Fibroblast of pulmonary artery (primary cell): ENCODE results near the gene GPR137.

Experiments used
- DNase-seq: peaks from one replicate; pipeline ENCODE4 v3.0.0-alpha.2; 2010; ENCODE audit warnings: low read depth
- H3K4me3 ChIP-seq: replicated peaks from 2 replicates; pipeline ENCODE4 v1.5.1; 2011; ENCODE audit warnings: low read depth, mild to moderate bottlenecking, control low read depth, low read length, moderate library complexity
- TF ChIP-seq, protein P1 (sequence below): IDR thresholded peaks from 2 replicates; pipeline ENCODE4 v1.5.1; 2011; ENCODE audit warnings: mild to moderate bottlenecking, control low read depth, low read length, inconsistent platforms; ENCODE audit errors: missing control alignments

Gene GPR137, protein sequence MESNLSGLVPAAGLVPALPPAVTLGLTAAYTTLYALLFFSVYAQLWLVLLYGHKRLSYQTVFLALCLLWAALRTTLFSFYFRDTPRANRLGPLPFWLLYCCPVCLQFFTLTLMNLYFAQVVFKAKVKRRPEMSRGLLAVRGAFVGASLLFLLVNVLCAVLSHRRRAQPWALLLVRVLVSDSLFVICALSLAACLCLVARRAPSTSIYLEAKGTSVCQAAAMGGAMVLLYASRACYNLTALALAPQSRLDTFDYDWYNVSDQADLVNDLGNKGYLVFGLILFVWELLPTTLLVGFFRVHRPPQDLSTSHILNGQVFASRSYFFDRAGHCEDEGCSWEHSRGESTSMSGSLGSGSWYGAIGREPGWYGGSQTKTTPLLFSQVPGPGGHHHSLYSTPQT

DNA sequence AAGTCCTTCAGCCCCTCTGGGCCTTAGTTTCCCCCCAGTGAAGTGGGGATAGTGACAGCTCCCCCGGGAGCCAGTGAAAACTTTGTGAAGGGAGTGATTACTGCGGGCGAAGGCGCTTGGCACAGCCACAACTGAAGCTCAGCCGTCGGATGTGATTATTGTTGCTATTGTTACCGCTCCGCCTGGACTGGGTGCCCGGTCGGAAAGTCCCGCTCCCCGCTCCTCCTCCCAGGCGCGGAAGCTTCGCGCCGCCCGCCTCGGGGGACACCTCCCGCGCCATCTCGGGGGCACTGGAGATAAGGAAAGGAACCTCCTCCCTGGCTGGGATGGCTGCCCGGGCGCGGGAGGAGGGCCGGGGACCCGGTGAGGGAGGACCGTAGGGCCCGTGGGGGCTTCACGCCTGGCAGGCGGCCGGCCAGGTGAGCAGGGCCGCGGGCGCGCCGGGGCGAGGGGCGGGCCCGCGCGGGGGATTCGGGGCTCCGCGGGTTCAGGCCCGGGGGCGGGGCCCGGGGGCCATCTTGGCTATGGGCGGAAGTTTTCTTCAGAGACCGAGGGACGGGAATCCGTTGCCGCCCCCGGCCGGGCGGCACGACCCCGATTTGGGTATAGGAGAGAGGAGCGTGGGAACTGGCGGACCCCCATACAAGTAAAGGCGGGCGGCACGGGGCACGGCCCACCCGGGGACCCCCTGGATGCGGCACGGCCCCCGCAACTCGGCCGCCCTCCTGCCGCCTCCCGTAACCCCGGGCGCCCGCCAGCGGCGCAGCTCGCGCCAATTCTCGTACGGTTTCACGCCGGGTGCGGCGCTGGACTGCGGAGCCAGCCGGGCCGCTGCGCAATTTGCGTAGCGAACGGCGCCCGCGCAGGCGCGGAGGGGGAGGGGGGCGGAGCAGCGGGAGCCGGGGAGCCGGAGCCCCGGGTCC, at the start of gene GPR137:
TSS of gene GPR137 (plus strand) at position 887 of the 923 bp plus-strand sequence. CDS start 677 bp downstream, outside the sequence.
- peak; percentile 64 for DNase-seq
- H3K4me3 ChIP-seq, result peak within 1 kb of the TSS; percentile 75
- TF ChIP-seq, protein P1, sequence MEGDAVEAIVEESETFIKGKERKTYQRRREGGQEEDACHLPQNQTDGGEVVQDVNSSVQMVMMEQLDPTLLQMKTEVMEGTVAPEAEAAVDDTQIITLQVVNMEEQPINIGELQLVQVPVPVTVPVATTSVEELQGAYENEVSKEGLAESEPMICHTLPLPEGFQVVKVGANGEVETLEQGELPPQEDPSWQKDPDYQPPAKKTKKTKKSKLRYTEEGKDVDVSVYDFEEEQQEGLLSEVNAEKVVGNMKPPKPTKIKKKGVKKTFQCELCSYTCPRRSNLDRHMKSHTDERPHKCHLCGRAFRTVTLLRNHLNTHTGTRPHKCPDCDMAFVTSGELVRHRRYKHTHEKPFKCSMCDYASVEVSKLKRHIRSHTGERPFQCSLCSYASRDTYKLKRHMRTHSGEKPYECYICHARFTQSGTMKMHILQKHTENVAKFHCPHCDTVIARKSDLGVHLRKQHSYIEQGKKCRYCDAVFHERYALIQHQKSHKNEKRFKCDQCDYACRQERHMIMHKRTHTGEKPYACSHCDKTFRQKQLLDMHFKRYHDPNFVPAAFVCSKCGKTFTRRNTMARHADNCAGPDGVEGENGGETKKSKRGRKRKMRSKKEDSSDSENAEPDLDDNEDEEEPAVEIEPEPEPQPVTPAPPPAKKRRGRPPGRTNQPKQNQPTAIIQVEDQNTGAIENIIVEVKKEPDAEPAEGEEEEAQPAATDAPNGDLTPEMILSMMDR, result no peak

DNA sequence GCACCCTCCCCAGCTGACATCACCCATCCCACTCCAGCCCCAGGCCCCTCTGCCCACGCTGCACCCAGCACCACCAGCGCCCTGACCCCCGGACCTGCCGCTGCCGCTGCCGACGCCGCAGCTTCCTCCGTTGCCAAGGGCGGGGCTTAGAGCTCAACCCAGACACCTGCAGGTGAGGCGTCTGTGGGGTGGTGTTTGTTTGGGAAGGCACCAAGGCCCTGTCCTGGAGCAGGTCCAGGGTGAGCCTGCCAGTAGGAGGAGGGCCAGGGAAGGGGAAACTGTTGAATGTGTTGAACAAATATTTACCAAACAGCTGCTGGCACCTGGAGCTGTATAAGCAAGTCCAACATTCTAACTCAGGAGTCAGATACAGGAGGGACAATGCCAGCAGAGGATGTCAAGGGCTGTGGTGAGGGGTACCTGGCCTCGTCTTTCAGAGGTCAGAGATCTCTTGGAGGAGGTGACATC, 48.1 kb upstream of the GPR137 start:
- TF ChIP-seq, protein P1, result no peak
- no peak overlapping the region for H3K4me3 ChIP-seq

DNA sequence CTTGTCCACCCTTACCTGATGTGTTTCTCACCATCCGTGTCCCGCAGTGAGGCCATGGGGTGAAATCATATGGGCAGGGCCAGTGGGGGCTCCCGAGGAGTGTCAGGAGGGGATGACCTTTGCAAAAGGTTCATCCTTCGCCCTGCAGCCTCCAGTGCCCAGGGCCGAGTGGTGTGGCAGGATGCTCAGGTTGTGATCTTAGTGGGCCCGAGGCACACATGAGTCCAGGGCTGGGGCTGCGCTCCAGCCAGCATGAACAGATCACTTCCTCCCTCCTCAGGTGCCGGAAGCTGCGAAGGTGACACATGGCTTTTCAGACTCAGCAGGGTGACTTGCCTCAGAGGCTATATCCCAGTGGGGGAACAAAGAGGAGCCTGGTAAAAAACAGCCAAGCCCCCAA, 47.6 kb upstream of the GPR137 start:
- no peak for DNase-seq
- H3K4me3 ChIP-seq, result no peak overlapping the region
- TF ChIP-seq, protein P1, result no peak

More for the DNA sequence above, 48.1 kb upstream of the GPR137 start:
- DNase-seq, result no peak

DNA sequence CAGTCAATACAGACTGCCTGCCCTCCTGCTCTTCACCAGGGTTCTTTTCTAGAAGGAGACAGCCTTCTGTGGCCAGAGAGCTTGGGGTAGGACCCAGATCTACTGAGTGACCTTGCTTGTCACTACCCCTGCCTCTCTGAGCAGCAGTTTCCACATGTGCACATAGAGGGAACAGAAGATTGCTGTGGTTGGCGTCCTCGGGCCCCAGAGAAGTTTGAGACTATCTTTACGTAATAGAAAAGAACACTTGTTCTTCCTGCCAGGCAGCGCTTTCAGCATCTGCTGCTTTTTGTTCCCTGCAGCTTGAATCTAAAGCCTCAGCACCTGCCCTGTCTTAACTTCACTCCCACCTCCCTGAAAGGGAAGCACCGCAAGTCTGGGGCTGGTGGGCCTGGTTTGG, 46.6 kb upstream of the GPR137 start:
- H3K4me3 ChIP-seq, result no peak overlapping the region
- DNase-seq, result no peak
- TF ChIP-seq, protein P1, result no peak

DNA sequence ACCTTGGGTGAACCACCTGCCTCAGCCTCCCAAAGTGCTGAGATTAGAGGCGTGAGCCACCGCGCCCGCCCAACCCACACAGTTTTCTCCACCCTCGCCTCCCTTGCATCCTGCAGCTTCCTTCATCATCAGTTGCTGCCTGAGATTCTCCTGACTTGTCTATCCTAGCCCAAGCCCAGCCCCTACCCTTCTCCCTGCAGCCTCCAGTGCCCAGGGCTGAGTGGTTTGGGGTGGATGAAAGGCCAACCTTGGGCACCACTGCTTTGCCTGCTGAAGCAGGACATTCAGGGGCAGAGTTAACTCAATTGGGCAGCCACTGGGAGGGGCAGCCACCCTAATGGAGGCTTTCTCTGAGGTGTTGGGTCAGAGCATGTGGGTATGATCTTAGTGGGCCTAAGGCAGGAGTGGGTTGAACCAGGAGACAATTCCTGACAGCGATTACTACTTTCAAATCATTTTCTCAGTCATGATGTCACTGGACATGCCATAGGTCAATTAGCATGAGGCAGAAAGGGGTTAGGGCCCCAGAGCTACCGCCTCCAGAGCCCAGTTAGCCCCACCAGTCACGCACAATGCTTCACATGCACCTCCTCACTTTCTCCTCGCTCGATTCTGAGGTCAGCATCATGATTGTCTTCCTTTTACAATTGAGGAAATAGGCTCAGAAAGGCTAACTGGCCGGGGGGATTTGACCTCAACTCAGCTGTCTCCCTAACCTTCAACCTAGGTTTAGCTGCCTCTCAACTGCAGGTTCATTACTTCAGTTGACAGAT, 45.8 kb upstream of the GPR137 start:
- H3K4me3 ChIP-seq, result peak overlapping the region; percentile 84
- TF ChIP-seq, protein P1, result no peak
- no peak for DNase-seq
